ENCODE data around the gene AMOT. TPM values are rescaled to one million over a fixed set of nuclear protein-coding genes. Genes with fewer than 3 reads are reported as not detected.

AMOT gene
- total and polyA plus RNA-seq, 8 donors = 1.1 to 14.4 (median 5.1) TPM

- intact Hi-C loops (cut with DNase I) = no loop called here
Measured at GRCh38 chrX:112751076-112751475, 89.6 kb downstream of the AMOT start.

GRCh38 chrX:112746812-112747595, 93.6 kb downstream of the AMOT start:
- no peak for TF ChIP-seq CTCF (IDR thresholded peaks at IDR 0.05)
- no peaks in the 10 kb centered on the region for H3K4me1 ChIP-seq
- FAIRE-seq (no peak), ATAC-seq (no peak), DNase-seq (no peak)
- no peaks in the 10 kb centered on the region for H3K9me3 ChIP-seq
- no peak overlapping the region for H3K4me3 ChIP-seq
- intact Hi-C loops (cut with DNase I) = no loop called here
- 64 to 72% methylated on average over 4 of the region's 4 CpGs for WGBS, 2 donors
- H3K27me3 ChIP-seq = no peaks in the 10 kb centered on the region
- no peaks in the 10 kb centered on the region for H3K36me3 ChIP-seq
- no peak overlapping the region for H3K27ac ChIP-seq

More at GRCh38 chrX:112751076-112751475, 89.6 kb downstream of the AMOT start:
- Histone ChIP-seq H3K4me3 (no peak overlapping the region), H3K9me3 (no peaks in the 10 kb centered on the region), H3K4me1 (no peaks in the 10 kb centered on the region), H3K27me3 (peaks cover 0 to 7% (median 0%) of the 10 kb centered on the region in 4 donors), H3K27ac (no peak overlapping the region), H3K36me3 (no peaks in the 10 kb centered on the region)
- no peak for TF ChIP-seq CTCF (IDR thresholded peaks at IDR 0.05)
- DNase-seq (no peak), ATAC-seq (no peak), FAIRE-seq (no peak)
- WGBS, 2 donors = 39 to 57% methylated on average over 2 of the region's 2 CpGs

GRCh38 chrX:112738347-112739033, 102.1 kb downstream of the AMOT start:
- Histone ChIP-seq H3K27ac (no peak overlapping the region), H3K4me1 (no peaks in the 10 kb centered on the region), H3K27me3 (peaks cover 0 to 3% (median 0%) of the 10 kb centered on the region in 4 donors), H3K36me3 (no peaks in the 10 kb centered on the region), H3K9me3 (no peaks in the 10 kb centered on the region), H3K4me3 (no peak overlapping the region)
- TF ChIP-seq CTCF (IDR thresholded peaks at IDR 0.05) = no peak
- no peak for FAIRE-seq
- no peak for DNase-seq
- ATAC-seq = no peak
- intact Hi-C loops (cut with DNase I) = no loop called here
- WGBS, 2 donors = 62 to 84% methylated on average over 5 of the region's 5 CpGs

DNA sequence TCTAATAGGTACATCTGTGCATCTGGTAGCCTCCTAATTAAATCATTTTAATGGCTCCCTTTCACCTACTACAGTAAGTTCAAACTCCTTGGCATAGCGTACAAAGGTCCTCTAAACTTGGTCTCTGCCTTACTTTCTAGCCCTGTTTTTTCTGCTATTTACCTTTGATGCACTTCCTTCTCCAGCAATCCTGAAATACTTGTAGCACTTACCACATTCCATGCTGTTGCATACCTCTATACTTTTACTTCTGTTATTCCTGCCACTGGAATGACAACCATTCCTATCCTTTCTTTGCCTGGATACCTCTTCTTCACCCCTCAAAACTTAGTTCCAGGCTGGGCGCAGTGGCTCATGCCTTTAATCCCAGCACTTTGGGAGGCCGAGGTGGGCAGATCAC, 104.3 kb downstream of the AMOT start:
- Histone ChIP-seq H3K36me3 (no peaks in the 10 kb centered on the region), H3K4me3 (no peak overlapping the region), H3K9me3 (no peaks in the 10 kb centered on the region), H3K27ac (no peak overlapping the region), H3K27me3 (peaks cover 0 to 4% (median 1%) of the 10 kb centered on the region in 4 donors), H3K4me1 (no peaks in the 10 kb centered on the region)
- intact Hi-C loops (cut with DNase I) = no loop called here
- DNase-seq = no peak
- WGBS, 2 donors = 66 to 79% methylated on average over 3 of the region's 3 CpGs
- no peak for TF ChIP-seq CTCF (IDR thresholded peaks at IDR 0.05)
- ATAC-seq = no peak
- FAIRE-seq = no peak

DNA sequence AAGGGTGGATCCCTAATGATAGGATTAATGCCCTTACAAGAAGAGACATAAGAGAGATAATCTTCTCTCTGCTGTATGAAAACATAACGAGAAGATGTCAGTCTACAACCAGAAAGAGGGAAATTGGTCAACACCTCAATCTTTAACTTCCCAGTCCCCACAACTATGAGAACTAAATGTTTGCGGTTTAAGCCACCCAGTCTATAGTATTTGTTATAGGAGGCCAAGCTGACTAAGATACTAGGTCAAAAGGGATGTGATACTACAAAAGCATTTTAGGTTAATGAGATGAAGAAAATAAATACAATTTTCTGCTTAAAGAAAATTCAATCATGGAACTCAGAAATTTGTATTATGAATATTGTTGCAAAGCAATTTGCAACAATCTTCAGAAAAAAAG, 105.5 kb downstream of the AMOT start:
- 61 to 71% methylated on average over 2 of the region's 2 CpGs for WGBS, 2 donors
- TF ChIP-seq CTCF (IDR thresholded peaks at IDR 0.05) = no peak
- no peak for DNase-seq
- peaks cover 0 to 4% (median 1%) of the 10 kb centered on the region in 4 donors for H3K27me3 ChIP-seq
- no peak overlapping the region for H3K4me3 ChIP-seq
- no peaks in the 10 kb centered on the region for H3K9me3 ChIP-seq
- no peaks in the 10 kb centered on the region for H3K36me3 ChIP-seq
- no peak overlapping the region for H3K27ac ChIP-seq
- no peak for ATAC-seq
- intact Hi-C loops (cut with DNase I) = no loop called here
- no peak for FAIRE-seq
- no peaks in the 10 kb centered on the region for H3K4me1 ChIP-seq

All from pancreas (tissue), 10 donors.